Right forelimb (tissue), 1 donor: Measurements from ENCODE around the gene SLC35E2B.
"Not testable (repeated sequence)": the region's sequence is repeated elsewhere in the genome, so short reads cannot be mapped to it uniquely, and the experiment has no call there.

Experiments used
- DNase-seq: peaks from one replicate; pipeline ENCODE4 v3.0.0-alpha.2; 2018

SLC35E2B gene

DNA sequence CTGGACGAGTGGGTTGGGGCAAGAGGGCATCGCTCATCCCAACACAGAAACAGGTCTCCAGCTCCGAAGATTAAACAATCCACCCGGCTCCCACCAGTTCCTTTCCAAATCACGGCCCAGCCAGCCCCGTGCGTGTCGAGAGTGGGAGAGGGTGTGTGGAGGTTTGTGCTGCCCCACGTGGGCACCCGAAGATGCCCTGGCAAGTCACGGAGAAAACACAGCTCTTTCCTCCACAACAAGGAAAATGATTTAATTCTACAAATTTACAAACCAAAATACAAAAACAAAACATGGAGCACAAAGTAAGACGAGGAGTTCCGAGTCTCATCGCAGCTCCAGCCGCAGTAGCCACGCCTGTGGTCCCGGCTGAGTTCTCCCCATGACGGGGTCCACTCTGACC lies 9.9 kb upstream of the SLC35E2B start:
- not testable (repeated sequence) for DNase-seq

DNA sequence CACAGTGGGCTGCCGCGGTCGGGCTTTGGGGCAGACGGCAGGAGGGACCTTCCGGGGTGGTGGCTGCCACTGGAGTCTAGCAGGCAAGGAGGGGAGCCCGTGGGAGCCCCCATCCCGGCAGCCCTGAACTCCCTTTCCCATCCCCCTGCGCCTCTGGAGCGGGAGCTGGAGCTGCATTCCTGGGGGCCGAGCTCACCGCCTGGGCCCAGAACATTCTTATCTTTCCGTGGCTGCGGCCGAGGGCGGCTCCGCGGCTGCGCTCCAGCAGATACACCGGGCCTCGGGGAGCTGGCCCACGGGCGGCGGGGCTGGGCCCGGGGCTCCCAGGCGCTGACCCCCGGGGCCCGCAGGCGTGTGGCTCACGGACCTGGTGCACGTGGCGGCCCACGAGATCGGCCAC lies 8.0 kb upstream of the SLC35E2B start:
- not testable (repeated sequence) for DNase-seq

DNA sequence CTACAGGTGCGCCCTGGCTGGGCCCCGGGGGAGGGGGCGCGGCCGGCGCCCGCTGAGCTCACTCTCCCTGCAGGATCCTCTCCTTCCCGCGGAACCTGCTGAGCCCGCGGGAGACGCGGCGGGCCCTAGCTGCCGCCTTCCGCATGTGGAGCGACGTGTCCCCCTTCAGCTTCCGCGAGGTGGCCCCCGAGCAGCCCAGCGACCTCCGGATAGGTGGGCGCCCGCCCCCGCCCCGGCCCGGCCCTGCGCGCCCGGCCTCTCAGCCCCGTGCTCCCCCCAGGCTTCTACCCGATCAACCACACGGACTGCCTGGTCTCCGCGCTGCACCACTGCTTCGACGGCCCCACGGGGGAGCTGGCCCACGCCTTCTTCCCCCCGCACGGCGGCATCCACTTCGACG lies 7.5 kb upstream of the SLC35E2B start:
- not testable (repeated sequence) for DNase-seq

DNA sequence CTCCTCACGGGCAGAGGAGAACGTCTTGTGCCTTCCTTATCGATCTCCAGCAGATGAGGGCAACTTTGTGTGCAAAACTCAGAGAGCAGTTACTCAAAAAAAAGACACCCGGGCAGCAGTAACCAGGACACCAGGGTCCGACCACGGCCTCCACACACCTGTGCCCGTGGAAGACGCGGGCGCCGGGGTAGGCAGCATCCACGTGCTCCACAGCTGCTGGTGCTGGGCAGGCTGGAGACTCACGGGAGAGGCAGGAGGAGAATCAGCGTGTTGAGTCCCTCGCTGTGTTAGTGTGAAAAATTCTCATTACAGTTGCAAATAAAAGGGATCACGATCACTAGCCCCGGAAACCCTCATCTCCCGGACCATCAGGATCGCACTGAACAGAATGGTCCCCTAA lies 6.5 kb upstream of the SLC35E2B start:
- not testable (repeated sequence) for DNase-seq

DNA sequence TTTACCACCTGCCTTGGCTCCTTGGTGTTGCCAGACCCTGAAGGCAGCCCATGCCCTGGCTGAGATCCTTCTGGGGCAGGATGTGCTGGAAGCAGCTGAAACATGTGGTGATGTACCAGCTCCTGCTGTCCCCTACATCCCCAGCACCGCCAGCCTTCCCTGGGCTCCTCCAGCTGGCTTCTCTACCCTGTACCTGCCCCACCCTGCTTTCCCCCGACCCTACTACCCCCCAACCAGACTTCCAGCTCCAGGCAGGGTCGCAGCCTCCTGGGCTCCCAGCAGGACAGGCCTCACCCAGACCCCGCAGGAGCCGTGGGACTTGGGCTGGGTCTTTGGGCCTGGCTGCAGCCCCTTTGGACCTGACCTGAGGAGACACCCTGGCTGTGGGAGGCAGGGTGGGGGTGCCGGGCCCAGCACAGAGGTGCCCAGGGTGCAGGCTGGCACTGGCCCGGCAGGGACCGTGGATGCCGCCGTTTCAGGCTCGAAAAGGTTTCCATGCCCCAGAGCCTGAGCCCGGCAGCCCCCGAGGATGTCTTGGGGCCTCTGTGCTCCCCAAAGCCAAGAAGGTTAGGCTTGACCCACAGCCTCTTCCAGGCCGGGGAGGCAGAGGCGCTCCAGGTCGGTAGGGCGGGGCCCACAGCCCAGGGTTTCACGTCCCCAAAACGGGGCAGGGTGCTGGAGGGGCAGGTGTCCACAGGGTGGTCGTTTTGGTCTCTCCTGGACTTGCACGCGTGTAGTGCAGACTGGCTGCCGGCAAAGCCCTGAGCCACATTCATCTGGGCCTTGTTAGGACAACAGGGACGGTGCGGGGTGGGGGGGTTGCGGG lies 5.0 kb upstream of the SLC35E2B start:
- not testable (repeated sequence) for DNase-seq

DNA sequence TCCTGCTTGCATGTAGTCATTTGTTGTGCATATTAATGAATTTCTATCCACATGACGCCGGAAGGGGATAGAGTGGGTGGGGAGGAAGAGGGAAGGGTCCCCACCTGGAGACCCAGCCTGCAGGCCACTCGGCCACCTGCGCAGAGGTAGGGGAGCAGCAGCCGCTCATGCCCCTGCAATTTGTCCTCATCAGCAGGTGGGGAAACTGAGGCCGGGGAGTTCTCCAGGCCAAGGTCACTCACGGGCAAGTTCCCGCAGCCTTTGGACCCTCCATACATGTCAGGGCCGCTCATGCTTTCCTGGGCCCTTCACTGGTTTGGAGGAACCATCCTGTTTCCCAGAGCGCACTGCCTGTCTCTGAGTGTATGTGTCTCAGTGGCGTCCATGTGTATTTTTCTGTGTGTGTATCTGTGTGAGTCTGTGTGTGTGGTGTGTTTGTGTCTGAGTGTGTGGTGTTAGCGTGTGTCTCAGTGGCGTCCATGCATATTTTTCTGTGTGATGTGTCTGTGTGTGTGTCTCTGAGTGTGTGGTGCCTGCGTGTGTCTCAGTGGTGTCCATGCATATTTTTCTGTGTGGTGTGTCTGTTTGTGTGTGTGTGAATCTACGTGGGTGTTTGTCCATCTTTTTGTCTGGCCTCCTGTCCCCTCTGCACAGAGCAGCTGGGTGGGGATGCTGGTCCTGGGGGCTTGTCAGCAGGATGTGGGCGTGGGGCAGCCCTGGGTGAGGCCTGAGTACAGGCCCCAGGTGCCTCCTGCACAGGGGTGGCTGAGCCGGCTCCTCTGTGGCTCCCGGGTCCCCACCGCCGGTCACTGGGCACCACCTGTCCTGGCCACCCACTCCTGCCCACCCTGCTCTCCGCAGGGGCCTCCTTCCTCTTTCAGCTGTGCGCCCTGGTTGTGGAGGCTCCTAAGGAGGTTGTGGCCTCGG lies 4.1 kb upstream of the SLC35E2B start:
- not testable (repeated sequence) for DNase-seq

DNA sequence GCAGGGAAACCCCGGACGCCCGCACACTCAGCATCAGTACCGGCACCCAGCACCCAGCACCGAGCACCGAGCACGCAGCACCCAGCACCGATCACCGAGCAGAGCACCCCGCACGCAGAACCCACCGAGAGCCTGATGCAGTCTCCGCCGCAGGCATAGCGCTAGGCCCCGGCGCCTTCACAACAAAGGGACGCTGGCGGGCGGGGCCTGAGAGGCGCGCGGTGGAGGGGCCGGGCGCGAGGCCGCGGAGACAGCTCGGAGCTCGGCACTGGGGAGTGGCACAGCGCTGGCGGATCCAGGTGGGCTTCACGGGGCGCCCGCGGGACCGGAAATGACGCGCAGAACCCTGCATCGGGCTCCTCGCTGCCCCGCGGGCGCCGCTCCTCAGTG lies 276 bp downstream of the SLC35E2B start:
- DNase-seq = peak; percentile 68

DNA sequence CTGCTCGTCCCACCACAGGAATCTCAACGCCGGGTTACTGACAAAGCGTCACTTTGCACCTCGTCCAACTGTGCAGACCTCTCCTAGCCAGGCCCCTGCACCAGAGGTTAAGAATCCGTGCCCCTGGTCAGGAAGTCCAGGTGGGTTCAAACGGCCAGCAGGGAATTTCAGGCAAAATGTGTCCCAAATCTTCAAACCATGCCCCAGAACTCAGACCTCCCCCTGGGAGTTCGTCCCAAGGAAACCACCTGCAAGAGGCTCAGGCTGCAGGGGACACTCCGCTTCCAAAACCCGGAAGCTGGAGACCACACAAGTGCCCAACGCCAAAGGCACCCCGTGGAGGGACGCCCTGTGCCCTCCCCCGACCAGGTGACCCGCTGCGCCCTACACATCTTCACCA lies 1.2 kb downstream of the SLC35E2B start:
- DNase-seq = not testable (repeated sequence)

DNA sequence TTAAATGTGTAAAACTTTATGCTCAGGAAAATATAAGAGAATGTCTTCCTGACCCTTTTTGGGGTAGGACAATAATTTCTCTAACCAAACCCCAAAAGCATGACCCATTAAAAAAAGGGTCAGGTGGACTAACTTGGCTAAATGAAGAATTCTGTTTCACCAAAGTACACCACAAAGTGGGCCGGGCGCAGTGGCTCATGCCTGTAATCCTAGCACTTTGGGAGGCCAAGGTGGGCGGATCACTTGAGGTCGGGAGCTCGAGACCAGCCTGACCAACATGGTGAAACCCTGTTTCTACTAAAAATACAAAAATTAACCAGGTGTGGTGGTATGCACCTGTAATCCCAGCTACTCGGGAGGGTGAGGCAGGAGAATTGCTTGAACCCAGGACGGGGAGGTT lies 3.1 kb downstream of the SLC35E2B start:
- DNase-seq = not testable (repeated sequence)

DNA sequence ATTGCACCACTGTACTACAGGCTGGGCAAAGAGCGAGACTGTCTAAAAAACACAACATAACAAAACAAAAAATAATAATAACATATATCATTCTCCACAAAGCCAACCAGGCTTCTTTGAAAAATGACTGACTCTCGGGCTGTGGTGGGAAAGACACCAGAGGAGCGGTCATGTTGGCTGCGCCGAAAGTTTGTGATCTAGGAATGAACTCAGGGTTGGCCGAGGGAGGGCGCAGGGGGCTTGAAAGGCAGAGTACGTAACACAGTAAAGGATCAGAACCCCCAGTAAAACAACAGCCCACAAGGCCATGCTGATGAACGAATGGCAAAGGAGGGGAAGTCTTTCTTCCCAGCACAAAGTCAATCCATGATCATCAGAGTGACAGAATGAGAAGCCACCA lies 4.7 kb downstream of the SLC35E2B start:
- no peak for DNase-seq

DNA sequence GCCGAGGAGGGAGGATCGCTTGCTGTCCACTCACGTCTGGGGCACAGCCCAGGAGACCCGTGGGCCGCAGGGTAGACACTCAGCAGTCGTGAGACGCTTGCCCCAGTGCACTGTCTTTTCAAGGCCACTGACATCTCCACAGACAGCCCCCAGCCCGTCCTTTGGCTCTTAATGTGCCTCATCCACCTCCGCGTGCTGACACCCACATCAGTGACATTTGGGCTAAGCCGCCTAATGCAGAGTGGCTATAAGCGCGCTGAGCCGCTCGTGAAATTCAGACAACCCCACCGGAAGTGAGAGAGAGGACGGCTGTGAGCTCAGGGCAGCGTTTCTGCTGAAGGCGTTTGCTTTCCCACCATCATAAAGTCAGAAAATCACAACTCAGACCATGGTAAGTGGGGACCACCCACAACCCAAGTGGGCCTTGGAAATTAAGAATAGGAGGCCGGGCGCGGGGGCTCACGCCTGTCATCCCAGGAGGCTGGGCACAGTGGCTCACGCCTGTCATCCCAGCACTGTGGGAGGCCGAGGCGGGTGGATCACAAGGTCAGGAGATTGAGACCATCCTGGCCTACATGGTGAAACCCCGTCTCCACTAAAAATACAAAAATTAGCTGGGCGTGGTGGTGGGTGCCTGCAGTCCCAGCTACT lies 8.4 kb downstream of the SLC35E2B start:
- DNase-seq = no peak

DNA sequence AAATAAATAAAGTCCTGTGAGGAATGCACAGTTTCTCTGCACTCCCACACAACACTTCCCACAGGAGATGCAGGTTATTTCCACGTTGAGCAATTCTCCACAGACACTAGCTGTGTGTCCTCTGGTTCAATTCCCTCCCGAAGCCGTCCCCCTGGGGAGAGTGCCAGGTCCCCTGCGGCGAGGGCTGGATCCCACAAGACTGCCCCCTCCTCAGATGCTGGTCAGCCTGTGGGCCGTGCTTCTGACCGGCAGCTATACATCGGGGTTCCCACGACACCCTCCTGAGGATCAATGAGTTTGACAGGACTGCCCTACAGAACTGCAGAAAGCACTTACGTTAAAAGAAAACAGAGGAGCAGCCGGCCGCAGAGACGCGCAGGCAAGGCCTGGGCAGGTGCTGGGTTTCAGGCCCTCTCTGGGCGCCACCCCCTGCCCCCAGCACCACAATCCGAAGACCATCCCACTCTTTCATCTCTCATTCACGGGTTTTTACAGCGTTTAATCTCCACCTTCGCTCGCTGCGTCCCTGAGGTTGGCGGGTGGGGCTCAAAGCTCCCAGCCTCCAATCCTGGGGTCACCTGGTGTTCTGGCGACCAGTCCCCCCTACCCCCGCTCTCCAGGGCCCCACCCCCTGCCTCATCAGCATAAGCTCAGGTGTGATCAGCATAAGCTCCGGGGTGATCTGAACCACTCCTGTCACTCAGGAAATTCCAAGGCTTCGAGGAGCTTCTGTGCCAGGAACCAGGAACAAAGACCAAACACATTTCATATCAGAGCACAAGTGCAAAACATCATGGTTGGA lies 9.3 kb downstream of the SLC35E2B start:
- DNase-seq = no peak

DNA sequence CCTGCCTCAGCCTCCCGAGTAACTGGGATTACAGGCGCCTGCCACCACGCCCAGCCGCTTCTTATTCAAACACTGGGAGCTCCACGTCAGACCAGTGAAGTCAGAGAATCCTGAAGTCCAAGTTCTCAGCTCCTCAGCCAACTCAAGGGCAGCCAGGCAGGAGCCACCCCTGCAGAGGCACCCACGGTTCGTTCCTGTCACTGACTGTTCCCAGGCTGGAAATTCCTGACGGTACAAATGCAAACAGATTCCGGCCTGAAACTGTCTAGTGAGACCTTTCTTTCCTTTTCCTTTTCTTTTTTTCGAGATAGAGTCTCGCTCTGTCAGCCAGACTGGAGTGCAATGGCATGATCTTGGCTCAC lies 11.7 kb downstream of the SLC35E2B start:
- no peak for DNase-seq

DNA sequence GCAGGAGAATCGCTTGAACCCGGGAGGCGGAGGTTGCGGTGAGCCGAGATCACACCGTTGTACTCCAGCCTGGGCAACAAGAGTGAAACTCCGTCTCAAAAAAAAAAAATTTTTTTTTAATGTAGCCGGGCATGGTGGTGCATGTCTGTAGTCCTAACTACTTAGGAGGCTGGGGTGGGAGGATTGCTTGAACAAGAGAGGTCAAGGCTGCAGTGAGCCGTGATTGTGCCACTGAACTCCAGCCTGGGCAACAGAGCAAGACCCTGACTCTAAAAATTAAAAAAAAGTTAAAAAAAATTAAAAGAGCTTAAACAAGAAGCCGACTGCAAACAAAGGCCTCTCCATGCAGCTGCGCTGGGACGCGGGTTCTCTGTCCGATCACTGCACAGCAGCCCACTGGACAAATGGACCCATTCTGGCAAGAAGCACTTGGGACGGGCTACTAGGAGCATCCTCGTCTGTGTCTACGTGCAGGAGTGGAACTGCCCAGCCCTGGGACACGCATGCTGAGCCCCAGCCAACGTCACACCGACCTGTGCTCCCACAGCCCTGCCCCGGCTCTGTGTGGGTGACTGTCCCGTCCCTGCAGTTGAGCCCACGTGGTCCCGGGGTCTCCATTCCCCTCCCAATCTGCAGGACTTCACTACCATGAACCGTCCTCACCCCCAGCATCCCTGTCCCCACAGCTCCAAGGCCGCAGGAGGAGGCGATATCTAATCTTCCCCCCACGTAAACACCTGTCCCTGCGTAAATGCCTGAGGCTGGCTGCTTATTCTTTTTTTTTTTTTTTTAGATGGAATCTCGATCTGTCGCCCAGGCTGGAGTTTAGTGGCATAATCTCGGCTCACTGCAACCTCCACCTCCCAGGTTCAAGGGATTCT lies 12.3 kb downstream of the SLC35E2B start:
- no peak for DNase-seq

DNA sequence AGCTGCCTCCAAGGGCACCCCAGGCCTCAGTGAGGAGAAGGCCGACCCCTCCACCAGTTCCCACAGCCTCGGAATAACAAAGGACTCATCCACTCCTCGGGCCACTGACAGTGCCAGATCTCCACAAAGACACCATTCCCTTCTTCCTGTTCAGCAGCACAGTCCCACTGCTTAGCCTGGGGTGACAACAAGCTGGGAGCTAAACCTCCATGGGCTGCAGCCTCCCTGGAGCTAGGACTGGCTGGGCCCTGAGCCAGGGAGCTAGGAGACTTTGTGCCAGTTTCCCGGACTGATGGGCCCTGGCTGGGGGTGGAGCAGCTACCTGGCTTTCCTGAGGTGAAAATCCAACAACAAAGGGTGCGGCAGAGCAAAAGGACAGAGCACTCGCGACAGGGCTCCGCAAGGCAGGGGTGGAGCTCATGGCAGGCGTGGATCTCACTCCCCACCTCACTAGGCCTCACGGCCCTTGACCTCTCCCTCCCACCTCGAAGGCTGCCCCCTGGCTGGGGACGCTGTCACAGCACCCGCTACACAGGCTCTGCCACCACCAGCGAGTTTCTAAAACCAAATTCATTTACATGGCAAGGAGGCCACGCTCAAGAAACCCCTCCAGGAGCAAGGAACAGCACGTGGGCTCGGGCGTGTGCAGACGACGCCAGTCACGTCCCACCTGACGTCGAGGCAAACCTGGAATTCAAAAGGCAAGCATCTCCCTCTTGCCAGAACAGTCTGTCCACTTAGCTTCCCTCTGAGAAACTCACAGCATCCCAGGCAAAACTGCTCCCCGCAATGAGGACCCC lies 13.8 kb downstream of the SLC35E2B start:
- no peak for DNase-seq

DNA sequence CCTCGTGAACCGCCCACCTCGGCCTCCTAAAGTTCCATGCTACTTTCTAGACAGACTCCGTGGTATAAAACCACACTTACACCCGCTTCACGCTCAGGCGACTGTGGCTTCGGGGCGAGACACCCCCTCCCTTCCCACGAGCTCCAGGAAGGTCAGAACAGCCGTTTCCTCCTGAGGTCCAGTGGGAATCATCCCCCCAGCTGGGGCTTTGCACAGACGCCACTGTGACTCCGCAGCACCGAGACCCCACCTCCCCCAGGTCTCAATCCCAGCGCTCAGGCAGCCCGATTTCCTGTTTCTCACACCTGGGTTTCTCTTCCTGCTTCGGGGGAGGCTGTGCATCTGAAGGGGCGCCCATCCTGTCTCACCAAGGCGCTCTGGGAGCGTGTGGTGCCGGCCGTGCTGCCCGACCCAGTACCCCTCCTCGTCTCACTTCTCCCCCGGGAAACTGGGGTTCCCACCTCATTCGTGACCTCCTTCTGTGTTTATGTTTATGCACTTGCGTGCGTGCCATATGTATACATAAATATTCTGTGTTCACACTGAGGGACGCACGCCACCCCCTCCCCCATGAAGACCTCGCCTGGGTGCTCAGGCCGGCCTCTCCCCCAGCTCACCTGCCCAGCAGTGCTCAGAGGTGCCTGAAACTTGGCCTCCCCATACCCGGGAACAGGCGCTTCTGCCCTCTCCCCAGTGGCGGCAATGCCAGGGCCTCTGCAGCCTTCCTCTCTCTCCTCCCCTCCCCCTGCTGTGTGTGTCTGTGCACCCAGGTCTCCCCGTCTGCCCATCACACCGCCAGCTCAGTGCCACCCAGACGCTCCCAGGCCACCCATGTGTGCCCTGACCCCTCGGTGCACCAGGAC lies 14.6 kb downstream of the SLC35E2B start:
- no peak for DNase-seq

DNA sequence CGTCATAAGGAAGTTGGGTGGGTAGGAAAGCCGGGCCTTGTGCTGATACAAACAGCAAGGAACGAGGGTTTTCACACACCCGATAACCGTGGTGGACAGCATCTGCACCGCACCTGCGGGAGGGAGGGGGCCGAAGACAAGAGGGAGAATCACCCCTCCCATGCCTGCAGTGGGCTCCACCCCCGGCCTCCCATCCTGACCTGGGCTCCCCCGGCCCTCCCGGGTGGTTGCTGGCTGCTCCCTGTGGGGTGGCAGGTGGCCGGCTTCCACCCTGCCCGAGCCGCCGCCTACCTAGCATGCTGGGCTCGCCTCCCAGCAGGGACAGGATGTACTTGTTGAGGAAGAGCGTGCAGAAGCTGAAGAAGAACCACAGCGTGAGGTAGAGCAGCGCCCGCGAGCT lies 16.5 kb downstream of the SLC35E2B start:
- not testable (repeated sequence) for DNase-seq

DNA sequence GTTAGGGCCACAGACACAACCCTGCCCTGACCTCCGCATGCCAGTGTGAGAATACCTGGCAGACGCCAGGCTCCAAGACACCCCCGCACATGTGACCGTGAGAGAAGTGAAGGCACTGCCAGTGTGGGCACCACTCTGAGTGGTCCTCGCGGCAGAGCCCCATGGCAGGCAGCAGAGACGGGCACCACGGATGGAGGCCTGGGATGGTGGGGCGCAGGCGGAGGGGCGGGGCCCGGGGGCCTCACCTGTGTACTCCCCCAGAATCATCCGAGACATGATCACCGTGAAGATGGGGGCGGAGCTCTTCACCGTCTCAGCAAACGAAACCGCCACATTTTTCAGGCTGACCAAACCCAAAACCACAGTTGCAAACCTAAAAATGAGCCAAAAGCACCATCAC lies 17.4 kb downstream of the SLC35E2B start:
- not testable (repeated sequence) for DNase-seq

DNA sequence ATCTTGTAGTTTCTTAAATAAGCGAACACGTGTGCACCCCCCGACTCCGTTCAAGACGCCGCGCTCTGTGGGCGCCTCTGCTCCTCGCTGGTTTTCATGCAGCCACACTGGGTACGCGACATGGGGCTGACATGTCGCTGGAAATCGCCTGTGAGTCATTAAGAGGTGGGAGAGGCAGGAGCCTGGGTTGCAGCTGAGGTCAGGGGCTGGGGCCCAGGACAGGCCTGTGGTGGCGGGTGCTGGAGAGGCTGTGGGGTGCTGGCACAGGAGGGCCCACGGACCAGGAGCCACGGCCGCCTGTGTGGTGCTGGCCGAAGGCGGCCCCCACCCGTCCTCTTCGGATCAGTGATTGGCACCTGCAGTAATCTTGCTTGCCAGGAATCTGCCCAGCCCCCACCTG lies 17.8 kb downstream of the SLC35E2B start:
- not testable (repeated sequence) for DNase-seq
